Testis (tissue), 2 donors: ENCODE results near the gene ZDHHC19.

Experiments
- CTCF ChIP-seq, 3 experiments: fragments of 450-650 bp in 2 of 3; fragments of 200-600 bp in 1 of 3; sonication (generic) in 1 of 3; IDR thresholded peaks; one replicate each; pipeline ENCODE4 v1.5.1; 2016 to 2019; ENCODE audit warnings: antibody characterized with exemption in 3 of 3, mild to moderate bottlenecking in 2 of 3, moderate library complexity in 1 of 3
- POLR2A ChIP-seq: fragments of 450-650 bp; IDR thresholded peaks from one replicate; pipeline ENCODE4 v1.6.1; 2017; ENCODE audit warnings: antibody characterized with exemption, mild to moderate bottlenecking, moderate library complexity

- TF ChIP-seq CTCF (IDR thresholded peaks at IDR 0.05) (no peak), POLR2A (no peak)
Measured at GRCh38 chr3:196175116-196175625, 36.0 kb downstream of the ZDHHC19 start.
